ENCODE results near the gene CCDC69.
"Not testable (repeated sequence)": the region's sequence is repeated elsewhere in the genome, so short reads cannot be mapped to it uniquely, and the experiment has no call there.

CCDC69 gene

DNA sequence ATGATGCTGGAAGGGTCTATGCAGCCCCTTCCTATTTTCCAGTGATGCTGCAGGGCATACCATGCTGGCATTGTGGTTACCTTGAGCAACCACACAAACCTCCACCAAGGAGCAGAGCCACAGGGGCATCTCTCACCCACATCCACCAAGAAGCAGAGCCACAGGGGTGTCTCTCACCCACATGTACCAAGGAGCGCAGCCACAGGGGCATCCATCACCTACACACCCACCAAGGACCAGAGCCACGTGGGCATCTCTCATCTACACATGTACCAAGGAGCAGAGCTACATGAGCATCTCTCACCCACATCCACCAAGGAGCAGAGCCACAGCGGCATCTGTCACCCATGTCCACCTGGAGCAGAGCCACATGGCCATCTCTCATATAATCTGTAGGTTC lies 20.3 kb upstream of the CCDC69 start:
- DNase-seq = no peak

DNA sequence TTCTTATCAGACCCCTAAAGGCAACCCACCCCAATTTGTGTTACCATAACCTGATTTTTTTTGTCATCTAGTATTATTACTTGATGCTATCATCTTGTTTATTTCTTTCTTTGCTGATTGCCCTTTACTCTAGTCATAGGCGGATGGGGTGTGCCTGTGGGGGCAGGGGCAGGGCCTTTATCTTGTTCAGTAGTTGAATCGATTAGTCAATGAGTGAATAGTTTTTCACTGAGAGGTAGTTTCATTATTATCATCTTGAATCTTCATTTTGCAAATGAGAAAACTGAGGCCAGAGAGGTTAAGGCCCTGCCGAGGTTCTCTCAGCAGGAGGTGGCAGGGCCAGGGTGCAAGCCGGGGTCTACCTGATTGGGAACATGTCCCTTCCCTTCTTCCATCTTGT lies 19.7 kb upstream of the CCDC69 start:
- DNase-seq = no peak

DNA sequence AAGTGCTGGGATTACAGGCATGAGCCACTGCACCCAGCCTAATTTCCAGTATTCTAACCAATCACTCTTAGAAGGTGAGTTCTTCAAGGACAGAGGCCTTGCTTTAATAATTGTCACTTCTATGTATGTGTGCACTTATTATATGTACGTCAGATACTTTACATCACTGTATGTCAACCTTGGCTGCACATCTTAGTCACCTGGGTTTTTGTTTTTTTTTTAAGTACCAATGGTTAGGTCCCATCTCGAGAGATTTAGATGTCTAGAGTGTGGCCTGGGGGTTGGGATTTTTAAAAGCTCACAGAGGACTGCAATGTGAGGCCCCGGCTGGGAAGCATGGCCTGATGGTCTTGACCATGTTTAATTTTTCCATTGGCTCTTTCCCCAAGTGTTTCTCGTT lies 19.2 kb upstream of the CCDC69 start:
- no peak for DNase-seq

DNA sequence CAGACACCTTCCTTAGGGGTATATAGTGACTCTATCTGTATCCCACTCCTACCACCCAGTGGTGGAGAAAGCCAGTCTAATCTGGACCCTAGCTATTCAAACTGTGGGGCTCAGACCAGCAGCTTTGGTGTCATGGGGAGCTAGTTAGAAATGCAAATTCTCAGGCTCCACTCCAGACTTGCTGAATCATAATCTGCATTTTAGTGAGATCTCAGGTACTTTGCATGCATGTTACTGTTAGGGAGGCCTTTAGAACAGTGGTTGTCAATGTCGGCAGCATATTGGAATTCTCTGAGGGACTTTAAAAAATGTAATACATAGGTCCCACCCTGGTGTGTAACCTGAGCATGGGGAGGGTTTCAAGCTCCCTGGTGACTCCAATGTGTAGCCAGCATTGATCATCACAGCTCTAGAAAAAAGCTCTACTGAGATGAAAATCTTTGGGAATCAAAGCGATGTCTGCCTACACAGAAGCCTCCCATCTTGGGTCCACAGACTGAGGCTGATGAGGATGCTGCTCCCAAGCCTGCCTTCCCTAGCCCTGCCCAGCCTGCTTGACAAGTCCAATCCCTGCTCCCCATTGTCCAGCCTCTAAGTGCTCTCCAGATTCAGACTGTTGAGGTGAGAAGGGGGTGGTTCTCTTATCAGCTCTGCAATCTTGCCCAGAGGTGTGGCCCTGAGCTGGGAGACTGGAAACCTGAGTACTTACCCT lies 17.2 kb upstream of the CCDC69 start:
- no peak for DNase-seq

DNA sequence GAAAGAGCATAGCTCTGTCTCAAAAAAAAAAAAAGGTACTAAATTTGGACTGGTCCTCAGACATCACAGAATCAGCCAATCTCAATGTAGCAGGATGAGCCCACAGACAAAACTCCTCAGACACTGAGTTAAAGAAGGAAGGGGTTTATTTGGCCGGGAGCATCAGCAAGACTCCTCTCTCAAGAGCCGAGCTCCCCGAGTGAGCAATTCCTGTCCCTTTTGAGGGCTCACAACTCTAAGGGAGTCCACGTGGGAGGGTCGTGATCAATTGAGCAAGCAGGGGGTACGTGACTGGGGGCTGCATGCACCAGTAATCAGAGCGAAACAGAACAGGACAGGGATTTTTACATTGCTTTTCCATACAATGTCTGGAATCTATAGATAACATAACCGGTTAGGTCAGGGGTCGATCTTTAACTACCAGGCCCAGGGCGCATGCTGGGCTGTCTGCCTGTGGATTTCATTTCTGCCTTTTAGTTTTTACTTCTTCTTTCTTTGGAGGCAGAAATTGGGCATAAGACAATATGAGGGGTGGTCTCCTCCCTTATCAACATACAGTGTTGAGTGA lies 16.5 kb upstream of the CCDC69 start:
- DNase-seq = not testable (repeated sequence)

DNA sequence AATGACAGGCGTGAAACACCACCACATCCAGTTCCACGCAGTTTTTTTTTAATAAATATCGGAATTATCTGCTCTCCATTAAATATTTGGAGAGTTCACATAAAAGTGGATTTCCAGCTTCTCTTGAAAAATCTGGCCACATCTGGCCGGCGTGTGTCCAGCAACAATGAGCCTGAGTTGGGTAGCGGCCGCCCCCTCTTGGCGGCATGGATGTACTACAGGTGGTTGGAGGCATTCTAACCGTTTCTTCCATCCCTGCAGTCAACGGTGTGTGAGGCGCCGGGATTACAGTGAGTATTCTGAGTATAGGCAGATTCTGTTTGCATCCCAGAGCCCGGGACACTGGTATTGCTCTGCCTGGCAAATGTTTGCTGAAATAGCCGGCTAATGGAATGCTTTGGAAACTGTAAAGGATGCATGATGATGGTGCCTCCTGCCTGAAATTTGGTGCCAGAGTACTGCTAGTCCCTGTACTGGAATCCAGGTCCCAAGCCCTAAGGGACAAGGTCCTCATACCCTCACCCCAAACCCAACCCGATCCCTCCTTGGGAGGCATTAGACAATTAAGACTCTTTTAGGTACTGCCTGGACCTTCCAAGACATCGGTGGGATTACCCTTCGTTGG lies 15.5 kb upstream of the CCDC69 start:
- no peak for DNase-seq

DNA sequence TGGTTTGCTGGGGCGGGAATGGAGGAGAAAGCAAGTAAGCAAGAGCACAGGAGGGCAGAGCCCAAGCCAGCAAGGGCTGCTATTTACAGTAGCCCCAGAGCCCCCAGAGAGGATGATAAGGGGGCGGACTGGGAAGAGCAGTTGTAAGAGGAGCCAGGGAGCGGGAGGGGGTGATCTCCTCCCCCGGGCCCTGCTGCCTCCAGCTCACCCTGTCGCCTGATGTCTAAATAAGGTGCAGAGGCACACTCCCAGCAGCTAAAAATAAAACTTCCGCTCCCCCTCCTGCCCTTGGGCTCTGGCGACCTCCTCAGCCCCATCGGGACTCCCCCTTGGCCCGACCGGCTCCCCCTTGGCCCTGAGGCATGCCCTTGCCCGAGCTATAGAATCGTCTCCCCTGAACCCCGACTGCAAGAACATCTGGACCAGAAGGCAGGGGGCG lies 14.4 kb upstream of the CCDC69 start:
- DNase-seq = no peak

DNA sequence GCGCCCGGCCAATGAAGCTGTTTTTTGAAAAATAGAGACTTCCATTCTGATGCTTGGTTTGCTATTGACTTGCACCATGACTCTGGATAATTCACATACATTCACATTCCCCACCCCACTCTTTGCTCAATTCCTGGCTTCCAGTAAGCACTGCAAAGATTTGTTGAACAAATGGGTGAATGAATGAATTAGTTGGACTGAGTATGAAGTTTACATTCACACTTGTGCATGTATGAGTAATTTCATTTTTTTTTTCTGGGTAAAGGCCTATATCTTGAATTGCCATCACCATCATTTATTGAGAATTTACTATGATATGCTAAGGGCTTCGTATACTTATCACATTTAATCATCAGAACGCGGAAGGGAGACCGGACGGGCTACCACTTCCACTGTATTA lies 13.8 kb upstream of the CCDC69 start:
- DNase-seq = no peak

DNA sequence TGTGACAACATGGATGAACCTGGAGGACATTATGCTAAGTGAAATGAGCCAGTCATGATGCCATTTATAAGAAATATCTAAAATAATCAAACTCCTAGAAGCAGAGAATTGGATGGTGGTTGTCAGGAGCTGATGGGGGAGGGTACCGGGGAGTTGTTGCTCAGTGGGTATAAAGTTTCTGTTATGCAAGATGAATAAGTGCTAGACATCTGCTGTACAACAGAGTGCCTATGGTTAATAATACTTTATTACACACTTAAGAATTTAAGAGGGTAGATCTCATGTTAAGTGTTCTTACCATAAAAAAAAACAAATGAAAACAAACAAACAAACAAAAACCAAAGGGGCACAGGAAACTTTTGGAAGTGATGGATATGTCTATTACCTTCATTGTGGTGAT lies 13.0 kb upstream of the CCDC69 start:
- DNase-seq = no peak

DNA sequence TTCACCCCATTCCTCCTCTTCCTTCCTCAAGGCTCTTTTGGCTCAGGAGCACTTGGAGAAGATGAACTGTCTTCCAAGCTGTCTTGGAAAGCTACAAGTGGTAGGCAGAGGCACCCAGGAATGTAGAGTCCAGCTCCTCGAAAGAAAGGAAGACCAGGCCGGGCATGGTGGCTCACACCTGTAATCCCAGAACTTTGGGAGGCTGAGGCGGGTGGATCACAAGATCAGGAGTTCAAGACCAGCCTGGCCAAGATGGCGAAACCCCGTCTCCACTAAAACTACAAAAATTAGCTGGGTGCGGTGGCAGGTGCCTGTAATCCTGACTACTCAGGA lies 11.3 kb upstream of the CCDC69 start:
- not testable (repeated sequence) for DNase-seq

DNA sequence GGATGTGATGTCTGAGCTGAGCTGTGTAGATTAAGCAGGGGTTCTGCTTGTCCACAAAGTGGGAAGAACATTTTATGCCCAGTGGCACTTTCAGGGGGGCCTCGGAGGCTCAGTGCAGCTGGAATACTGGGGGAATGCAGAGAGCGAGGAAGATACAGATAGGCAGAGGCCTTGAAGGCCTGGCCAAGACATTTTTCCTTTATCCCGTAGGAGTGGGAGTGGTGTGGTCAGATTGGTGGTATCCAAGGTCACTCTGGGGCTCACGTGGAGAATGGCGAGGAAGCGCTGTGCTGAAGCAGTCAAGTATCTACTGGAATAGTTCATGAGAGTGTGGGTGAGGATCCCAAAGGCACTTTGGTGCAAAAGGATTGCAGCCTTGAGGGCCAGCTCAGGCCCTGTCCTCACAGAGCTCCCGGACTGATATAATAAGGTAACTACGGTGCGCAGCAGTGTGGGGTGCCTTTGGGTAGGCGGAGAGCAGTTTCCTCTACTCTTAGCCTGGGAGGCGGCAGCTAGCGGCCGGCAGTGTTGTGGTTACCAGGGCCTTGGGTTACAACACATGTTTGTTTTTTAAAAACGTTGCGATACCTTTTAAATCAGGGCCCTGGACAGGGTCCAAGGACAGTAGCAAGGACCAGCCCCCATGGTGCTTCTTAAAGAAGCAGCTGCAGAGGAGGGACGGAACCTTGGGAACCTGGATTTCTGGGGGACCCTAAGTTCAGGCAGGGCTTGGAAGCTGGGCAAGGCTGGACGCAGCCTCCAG lies 10.8 kb upstream of the CCDC69 start:
- DNase-seq = no peak

DNA sequence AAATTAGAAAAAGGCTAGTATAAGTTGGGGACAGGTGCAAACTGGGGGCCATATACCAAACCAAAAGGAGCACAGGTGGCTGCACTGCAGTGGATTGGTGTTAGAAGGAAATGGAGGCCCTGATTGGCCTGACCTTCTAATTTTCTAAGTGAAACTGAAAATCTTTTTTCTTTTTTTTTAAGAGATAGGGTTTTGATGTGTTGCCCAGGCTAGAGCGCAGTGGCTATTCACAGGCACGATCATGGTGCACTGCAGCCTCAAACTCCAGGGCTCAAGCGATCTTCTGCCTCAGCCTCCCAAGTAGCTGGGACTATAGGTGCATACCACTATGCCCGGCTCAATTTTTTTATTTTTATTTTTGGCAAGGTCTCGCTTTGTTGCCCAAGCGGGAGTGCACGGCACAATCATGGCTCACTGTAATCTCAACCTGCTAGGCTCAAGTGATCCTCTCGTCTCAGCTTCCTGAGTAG lies 9.8 kb upstream of the CCDC69 start:
- DNase-seq = no peak

DNA sequence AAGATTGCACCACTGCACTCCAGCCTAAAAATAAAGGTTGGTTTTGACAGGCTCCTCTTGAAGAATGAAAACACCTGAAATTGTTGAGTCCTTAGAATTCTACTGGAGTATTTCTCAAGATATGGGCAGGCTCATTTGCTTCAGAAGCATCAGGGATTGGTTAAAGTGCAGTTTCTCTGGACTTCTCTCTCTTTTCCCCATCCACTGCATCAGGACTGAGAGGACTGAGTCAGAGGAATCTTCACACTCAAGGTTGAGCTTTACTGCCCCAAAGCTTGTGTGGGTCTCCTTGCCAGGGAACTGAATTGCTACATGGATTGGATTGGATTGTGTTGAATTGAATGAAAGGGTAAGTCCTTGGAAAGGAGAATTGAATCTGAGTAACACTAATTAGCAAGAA lies 7.5 kb upstream of the CCDC69 start:
- no peak for DNase-seq

DNA sequence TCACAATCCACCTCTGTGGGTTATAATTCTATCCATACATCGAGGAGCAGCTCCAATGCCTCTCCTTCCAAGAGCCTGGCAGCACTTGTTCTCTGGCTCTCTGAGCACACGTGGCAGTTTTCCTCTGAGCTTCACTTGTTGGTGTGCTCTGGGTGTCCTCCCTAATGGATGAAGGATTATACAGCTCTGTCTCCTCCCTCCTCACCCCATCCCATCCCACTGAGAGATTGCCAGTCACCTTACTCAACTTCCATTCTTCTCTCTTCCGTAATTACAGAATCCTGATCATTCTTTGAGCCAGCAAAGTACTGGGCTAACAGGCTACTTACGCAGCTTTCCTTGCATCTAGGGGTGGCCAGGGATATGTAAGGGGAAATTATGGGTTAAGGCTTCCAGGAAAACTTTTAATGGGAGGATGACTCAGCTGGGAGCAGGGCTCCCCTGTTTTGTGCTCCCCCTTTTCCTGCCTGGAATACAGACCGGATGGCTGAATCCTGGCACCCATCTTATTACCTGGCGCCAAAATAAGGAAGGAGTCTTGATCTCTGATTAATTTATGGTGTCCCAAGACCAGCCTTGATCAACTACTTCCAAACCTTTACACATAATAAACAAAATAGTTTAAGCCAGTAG lies 6.3 kb upstream of the CCDC69 start:
- no peak for DNase-seq

DNA sequence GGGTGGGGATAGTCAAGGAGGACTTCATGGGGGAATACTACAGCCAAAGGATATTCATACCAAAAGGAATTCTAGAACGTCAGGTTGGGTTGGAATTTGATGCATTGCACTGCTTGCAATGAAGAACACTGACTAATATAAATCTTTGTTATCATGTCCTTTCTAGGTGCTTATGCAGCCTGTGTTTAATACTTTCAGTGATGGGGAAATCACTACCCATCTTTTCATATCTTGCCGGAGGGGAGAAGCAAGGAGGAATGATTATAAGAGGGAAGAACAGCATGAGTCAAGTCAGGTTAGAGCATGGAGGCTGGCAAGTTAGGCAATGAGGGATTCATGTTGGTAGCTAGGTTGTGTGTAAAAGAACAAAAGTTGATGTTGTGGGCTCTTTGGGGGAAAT lies 5.1 kb upstream of the CCDC69 start:
- no peak for DNase-seq

DNA sequence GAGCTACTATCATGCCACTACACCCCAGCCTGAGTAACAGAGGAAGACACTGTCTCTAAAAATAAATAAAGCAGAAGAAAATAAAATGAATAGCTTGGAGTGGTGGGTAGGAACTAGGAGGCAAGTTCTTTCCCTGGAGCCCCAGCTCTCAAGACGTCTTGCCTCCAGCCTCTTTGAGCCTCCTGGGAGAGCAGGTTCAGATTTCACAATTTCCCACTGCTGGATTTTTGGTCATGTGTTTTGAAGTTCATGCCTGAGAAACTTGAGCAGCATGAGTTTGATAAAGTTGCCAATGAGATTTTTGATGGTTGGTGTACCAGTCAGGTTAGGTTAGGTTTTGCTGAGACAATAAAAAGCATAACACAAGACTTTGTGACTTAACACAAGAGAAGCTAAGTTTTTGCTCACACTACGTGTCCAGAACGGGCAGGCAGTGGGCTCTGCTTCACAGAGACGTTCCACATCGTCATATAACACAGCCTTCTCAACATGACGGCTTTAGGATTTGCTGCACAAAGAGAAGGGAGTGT lies 4.1 kb upstream of the CCDC69 start:
- no peak for DNase-seq

DNA sequence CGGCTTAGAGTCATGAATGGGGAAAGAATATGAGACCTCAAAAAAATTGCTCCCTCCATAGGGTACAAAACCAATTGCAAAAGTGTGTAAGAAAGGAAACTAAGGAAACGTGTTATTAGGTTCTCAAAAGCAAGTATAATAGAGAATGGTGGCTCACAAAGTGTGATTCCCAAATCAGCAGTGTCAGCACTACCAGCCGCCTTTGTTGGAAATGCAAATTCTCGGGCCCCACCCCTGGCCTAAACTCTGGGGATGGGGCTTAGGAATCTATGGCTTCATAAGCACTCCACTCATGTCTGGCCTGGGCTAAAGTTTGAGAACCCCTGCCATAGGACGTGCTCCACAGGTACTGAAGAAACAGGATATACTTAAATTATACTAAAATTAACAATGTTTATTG lies 1.6 kb upstream of the CCDC69 start:
- no peak for DNase-seq

DNA sequence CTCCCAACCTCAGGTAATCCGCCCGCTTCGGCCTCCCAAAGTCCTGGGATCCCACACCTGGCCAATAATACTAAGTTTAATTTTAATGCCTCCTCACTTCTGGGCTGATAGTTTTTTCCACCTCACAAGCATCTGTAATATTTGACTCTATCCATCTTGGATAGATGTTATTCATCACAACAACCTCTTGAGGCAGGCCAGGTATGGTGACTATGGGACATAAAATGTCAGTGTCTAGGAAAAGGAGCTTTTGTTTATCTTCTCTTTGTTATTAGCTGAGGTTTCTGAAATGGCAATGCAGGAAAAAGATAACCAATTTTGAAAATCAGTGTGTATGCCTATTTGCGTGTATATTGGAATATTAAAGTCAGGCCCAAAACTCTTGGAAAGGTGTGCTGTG lies 1.2 kb upstream of the CCDC69 start:
- no peak for DNase-seq

DNA sequence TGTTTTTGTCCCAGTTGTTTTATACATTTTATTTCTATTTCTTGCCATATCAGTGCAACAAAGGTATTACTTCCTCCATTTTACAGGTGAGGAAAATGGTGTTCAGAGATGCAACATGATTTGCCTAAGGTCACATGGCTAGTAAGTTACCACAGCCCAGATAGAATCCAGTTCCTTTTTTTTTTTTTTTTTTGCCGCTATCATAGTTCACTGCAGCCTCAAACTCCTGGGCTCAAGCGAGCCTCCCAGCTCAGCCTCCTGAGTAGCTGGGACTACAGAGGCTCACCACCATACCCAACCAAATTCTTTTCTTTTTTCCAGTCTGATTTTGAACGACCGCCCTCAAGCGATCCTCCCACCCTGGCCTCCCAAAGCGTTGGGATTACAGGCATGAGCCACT lies 480 bp upstream of the CCDC69 start:
- no peak for DNase-seq

DNA sequence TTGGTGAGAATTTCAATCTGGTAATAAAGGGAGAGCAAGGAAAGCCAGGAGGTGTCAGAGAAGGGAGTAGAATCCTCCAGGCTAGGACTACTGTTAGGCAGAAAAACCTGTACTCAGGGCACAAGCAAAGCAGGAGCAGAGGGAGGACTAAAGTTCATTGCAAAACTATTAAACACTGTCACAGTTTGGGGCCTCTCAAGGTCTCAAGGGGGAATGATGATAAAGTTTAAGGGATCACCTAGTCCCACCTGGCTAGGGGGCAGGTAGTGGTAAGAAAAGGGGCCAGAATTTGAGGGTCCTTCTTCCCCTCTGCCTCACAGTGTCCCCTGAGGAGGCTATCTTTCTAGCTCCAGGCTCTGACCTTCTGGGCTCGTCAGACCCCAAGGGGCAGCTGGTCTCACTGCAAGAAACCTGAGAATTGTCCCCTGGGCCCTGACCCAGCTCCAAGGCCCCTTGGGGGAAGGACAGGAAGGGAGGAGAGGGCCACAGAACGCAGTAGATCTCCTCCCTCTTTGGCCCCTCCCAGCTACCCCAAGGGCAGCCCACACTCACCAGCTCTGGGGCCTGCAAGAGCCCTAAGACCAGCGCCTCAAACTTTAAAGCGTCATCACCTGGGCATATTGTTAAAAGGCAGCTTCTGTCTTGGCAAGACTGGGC lies 974 bp downstream of the CCDC69 start:
- no peak for DNase-seq

DNA sequence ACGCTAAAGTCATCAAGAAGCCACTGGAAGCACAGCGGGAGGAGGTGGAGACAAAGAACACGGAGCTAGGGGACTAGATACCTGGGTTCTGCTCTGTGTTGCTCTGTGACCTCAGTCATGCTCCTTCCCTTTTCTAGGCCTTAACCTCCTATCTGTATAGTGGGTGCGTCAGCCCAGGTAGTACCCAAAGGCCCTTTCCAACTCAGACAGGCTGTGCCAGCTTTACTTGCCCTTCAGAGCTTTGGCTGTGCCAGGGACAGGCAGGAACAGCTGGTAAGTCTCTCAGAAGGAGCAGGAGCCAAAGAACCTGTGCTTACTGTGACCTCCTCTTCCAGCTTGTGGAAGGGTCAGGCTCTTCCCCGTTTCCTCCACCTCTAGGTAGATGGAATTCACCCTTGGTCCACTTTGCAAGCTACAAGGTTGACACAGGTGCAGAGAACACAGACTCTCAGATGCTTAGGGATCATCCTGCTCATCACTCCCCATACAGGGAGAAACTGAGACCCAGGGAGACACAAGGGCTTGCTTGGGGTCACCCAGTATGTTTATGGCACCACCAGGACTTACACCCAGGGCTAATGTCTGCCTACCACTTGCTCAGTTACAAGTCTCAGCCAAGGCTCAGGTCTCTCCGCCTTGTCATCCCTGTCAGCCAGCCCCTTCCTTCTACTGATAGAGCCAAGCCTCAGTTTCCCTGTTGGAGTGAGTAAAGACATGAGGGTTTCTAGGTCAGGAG lies 1.7 kb downstream of the CCDC69 start:
- no peak for DNase-seq

DNA sequence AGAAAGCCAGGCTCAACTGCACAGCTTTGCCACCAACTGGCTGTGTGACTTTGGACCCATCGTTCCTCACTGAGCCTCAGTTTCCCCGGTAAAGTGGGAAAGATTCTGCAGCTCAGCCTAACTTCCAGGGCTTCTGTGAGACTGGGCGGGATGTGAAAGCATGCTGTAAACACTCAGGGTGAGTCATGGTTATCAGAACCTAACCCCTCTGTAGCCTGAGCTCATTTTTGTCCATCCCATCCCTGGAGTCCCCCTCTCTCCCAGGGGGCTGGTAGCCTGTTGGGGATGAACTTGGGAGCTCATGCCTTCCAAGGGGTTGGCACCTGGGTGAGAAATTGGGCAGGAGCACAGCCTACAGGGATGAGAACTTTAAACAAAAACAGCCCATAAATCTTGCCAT lies 2.3 kb downstream of the CCDC69 start:
- no peak for DNase-seq

Measured in NCI-H446 treated with DMSO at 0.1 percent for 48 hours (cell line).